ENCODE data around the gene ZNF282.

DNA sequence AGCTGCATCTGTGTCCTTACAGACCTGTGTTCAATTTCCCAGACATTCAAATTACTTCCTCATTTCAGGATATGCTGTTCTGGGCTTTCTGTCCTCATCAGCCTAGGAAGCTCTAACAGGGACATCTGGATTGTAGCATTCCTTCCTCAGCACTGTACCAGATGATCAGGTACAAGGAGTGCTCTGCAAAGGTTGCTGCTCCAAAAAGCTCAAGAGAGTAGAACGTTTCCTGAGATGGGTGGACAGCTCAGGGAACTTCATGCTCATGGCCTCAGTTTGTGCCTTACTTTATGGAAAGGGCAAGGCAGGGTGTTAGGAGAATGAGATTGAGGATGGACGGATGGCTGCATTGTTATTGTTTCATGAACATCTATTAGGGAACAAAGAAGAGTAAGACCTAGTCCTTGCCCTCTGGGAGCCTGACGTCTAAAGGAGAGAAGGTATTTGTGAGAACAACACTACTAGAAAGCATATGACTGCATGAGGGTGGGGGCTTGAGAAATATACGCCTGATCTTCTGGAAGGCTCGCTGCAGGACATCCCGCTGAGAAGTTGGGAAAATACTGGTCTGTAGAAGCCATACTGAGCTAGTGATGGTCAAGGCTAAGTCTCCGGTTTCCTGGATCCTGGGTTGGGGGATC is 33.6 kb downstream of the ZNF282 start:
- no peak for TF ChIP-seq CTCF (IDR thresholded peaks at IDR 0.05)
- no peak for TF ChIP-seq POLR2A (IDR thresholded peaks at IDR 0.05)
